ENCODE data around the gene PXDN. TPM values are rescaled to one million over a fixed set of nuclear protein-coding genes. Genes with fewer than 3 reads are reported as not detected.

The PXDN gene
- total RNA-seq, 1 donor from 2014 or later: 1,930 TPM

GRCh38 chr2:1588051-1588977 is 156.0 kb downstream of the PXDN start:
- no peak for DNase-seq (ENCODE audit: extremely low read depth, low read depth, low spot score)

- DNase-seq (ENCODE audit: extremely low read depth, low read depth, low spot score): no peak
These were observed 157.1 kb downstream of the PXDN start for GRCh38 chr2:1586923-1587840.

GRCh38 chr2:1586251-1586922 is 157.9 kb downstream of the PXDN start:
- DNase-seq (ENCODE audit: extremely low read depth, low read depth, low spot score): no peak

- DNase-seq (ENCODE audit: extremely low read depth, low read depth, low spot score): no peak
These were observed 158.7 kb downstream of the PXDN start for GRCh38 chr2:1585635-1586034.

- DNase-seq (ENCODE audit: extremely low read depth, low read depth, low spot score): no peak
These were observed 159.4 kb downstream of the PXDN start for GRCh38 chr2:1584691-1585485.

- DNase-seq (ENCODE audit: extremely low read depth, low read depth, low spot score): no peak
These were observed 160.2 kb downstream of the PXDN start for GRCh38 chr2:1584051-1584531.

GRCh38 chr2:1582891-1583341 is 161.4 kb downstream of the PXDN start:
- DNase-seq (ENCODE audit: extremely low read depth, low read depth, low spot score): no peak

- no peak for DNase-seq (ENCODE audit: extremely low read depth, low read depth, low spot score)
These were observed 162.2 kb downstream of the PXDN start for GRCh38 chr2:1581965-1582625.

Measured in glomerular endothelial cell (primary cell).